HepG2 (cell line): Measurements from ENCODE around the gene KIAA1614. TPM values are rescaled to one million over a fixed set of nuclear protein-coding genes. Genes with fewer than 3 reads are reported as not detected.

Experiments
- ATAC-seq: fragments of 200-7000 bp; cut with Tn5 transposase; 3 replicates; pipeline ENCODE4 v1.9.1; 2020; ENCODE audit warnings: mild to moderate bottlenecking, moderate library complexity
- BruUV-seq: library from RNA; stranded (reverse); fragments of 400-500 nt; replicated peaks from 2 replicates; lab custom pipeline; 2021; lab: Mats Ljungman, UMichigan
- CTCF ChIA-PET: fragments of 300-600 bp; formaldehyde crosslinking; extraction: SDS; loops from one replicate; lab custom pipeline; 2021; ENCODE audit warnings: low total read pairs, inconsistent platforms, low intra/inter-chr PET ratio; lab: Yijun Ruan, JAX
- POLR2A ChIA-PET: fragments of 350-600 bp; sonication (Branson Sonifier 250); formaldehyde crosslinking; loops from one replicate; lab custom pipeline; 2020; ENCODE audit warnings: antibody characterized with exemption, inconsistent platforms; lab: Yijun Ruan, JAX
- DNase-seq: peaks from one replicate; pipeline ENCODE4 v3.0.0-alpha.2; 2015; ENCODE audit warnings: low spot score
- FAIRE-seq: peaks from 3 replicates; lab custom pipeline; 2011; peaks lifted over from hg19 to GRCh38; lab: Jason Lieb, UNC
- H2AFZ ChIP-seq: one replicate; pipeline ENCODE4 v1.6.1; 2011; ENCODE audit warnings: low read length, inconsistent platforms
- H3K27ac ChIP-seq: fragments of 300-600 bp; 3 replicates; pipeline ENCODE4 v1.8.0; 2011; ENCODE audit warnings: mixed run types, mild to moderate bottlenecking, mixed read lengths, low read length, inconsistent platforms; ENCODE audit not compliant: insufficient read depth; ENCODE audit errors: extremely low read length
- H3K27me3 ChIP-seq, 2 experiments: fragments of 200-600 bp in 1 of 2; 2 replicates in 1 of 2; 3 replicates in 1 of 2; pipeline versions ENCODE4 v1.6.0 to v1.8.0; 2011; ENCODE audit warnings: low read length in 2 of 2, mild to moderate bottlenecking in 2 of 2, moderate library complexity in 2 of 2, inconsistent platforms in 1 of 2; ENCODE audit not compliant: insufficient read depth in 2 of 2, control insufficient read depth in 1 of 2
- H3K36me3 ChIP-seq, 2 experiments: fragments of 200-600 bp in 1 of 2; replicated peaks in 1 of 2; 2 replicates in 1 of 2; 3 replicates in 1 of 2; pipeline versions ENCODE4 v1.5.1 to v1.8.0; 2011; ENCODE audit warnings: low read length in 2 of 2, inconsistent platforms in 1 of 2; ENCODE audit not compliant: insufficient read depth in 2 of 2, control insufficient read depth in 1 of 2
- H3K4me1 ChIP-seq: 2 replicates; pipeline ENCODE4 v1.5.1; 2012; ENCODE audit warnings: low read length, inconsistent platforms; ENCODE audit not compliant: insufficient read depth
- H3K4me2 ChIP-seq: 2 replicates; pipeline ENCODE4 v1.6.0; 2011; ENCODE audit warnings: low read depth, low read length, inconsistent platforms
- H3K4me3 ChIP-seq, 3 experiments: fragments of 200-600 bp in 1 of 3; sonication (generic), shearing (Covaris generic) in 1 of 3; replicated peaks in 1 of 3; 2 replicates each; pipeline ENCODE4 v1.5.1; 2011 to 2016; ENCODE audit warnings: low read length in 3 of 3, inconsistent platforms in 2 of 3, low read depth in 2 of 3, mild to moderate bottlenecking in 2 of 3, control low read depth in 1 of 3, mixed read lengths in 1 of 3; ENCODE audit not compliant: insufficient read depth in 1 of 3
- H3K79me2 ChIP-seq: one replicate; pipeline ENCODE4 v1.6.1; 2011; ENCODE audit warnings: low read length, inconsistent platforms; ENCODE audit not compliant: insufficient read depth
- H3K9ac ChIP-seq: 2 replicates; pipeline ENCODE4 v1.6.0; 2011; ENCODE audit warnings: mild to moderate bottlenecking, low read depth, low read length, inconsistent platforms; ENCODE audit not compliant: insufficient read depth
- H3K9me3 ChIP-seq: 2 replicates; pipeline ENCODE4 v1.5.1; 2012; ENCODE audit warnings: mild to moderate bottlenecking, low read length
- H4K20me1 ChIP-seq: 2 replicates; pipeline ENCODE4 v1.6.0; 2011; ENCODE audit warnings: inconsistent platforms, mild to moderate bottlenecking, low read length, moderate library complexity; ENCODE audit not compliant: insufficient read depth
- BRCA1 ChIP-seq: sonication (generic); formaldehyde crosslinking; IDR thresholded peaks from 2 replicates; pipeline ENCODE4 v1.4.0; 2020; ENCODE audit warnings: missing genetic modification reagents
- HNRNPLL ChIP-seq: fragments of 200-400 bp; formaldehyde crosslinking; IDR thresholded peaks from 2 replicates; pipeline ENCODE4 v1.6.1; 2017; ENCODE audit warnings: mild to moderate bottlenecking, low read depth, low read length; ENCODE audit not compliant: poor library complexity, severe bottlenecking
- MXD3 ChIP-seq: IDR thresholded peaks from 2 replicates; pipeline ENCODE4 v1.6.1; 2016; ENCODE audit warnings: mild to moderate bottlenecking, missing biosample characterization, missing genetic modification reagents
- PAX8 ChIP-seq: sonication (generic); formaldehyde crosslinking; IDR thresholded peaks from 2 replicates; pipeline ENCODE4 v1.8.0; 2022; ENCODE audit warnings: mild to moderate bottlenecking, missing genetic modification reagents, borderline replicate concordance
- SMAD9 ChIP-seq: sonication (generic); formaldehyde crosslinking; IDR thresholded peaks from 2 replicates; pipeline ENCODE4 v1.5.1; 2020; ENCODE audit warnings: mild to moderate bottlenecking, missing genetic modification reagents
- THRA ChIP-seq: sonication (generic); formaldehyde crosslinking; IDR thresholded peaks from 2 replicates; pipeline ENCODE4 v1.4.0; 2020; ENCODE audit warnings: missing genetic modification reagents, borderline replicate concordance
- YEATS4 ChIP-seq: sonication (generic); formaldehyde crosslinking; IDR thresholded peaks from 2 replicates; pipeline ENCODE4 v1.4.0; 2020; ENCODE audit warnings: missing genetic modification reagents, borderline replicate concordance
- ZNF383 ChIP-seq: sonication (generic); formaldehyde crosslinking; IDR thresholded peaks from 2 replicates; pipeline ENCODE4 v1.4.0; 2020; ENCODE audit warnings: missing genetic modification reagents, mild to moderate bottlenecking, borderline replicate concordance
- ZNF484 ChIP-seq: sonication (generic); formaldehyde crosslinking; IDR thresholded peaks from 2 replicates; pipeline ENCODE4 v1.5.1; 2020; ENCODE audit warnings: mild to moderate bottlenecking, low read depth, missing genetic modification reagents, borderline replicate concordance
- ZSCAN21 ChIP-seq: sonication (generic); formaldehyde crosslinking; IDR thresholded peaks from 2 replicates; pipeline ENCODE4 v1.8.0; 2022; ENCODE audit warnings: mild to moderate bottlenecking, missing genetic modification reagents, moderate library complexity, borderline replicate concordance
- WGBS: methylation state at CpG from one replicate; pipeline ENCODE4 v1.1.6; 2017; ENCODE audit warnings: low lambda C conversion rate; 5-methylcytosine and 5-hydroxymethylcytosine counted together
- in situ Hi-C: cut with HindIII; loops from 2 replicates; pipeline ENCODE4 v1.10.0; 2017; ENCODE audit warnings: low pct_unique_long_range_greater_than_20kb; ENCODE audit not compliant: extremely low pct_ligation_motif_present
- intact Hi-C: fragments of 100-400 bp; cut with micrococcal nuclease; formaldehyde crosslinking; loops from one replicate; pipeline ENCODE4 v1.10.0; 2022; ENCODE audit not compliant: unreplicated experiment
- polyA plus RNA-seq, 8 experiments: library from polyadenylated mRNA; depleted of rRNA in 3 of 8; stranded (reverse) in 7 of 8; unstranded in 1 of 8; fragments of >200 nt; fragmentation: Illumina TruSeq in 4 of 8; extraction: Trizol in 4 of 8; gene quantifications; 2 replicates each; pipeline versions ENCODE4 v1.2.1 to v1.2.3, GENCODE V29; 2011 to 2016; ENCODE audit warnings: low read depth in 4 of 8, missing spikeins in 1 of 8, mixed read lengths in 1 of 8; ENCODE audit not compliant: insufficient read depth in 1 of 8
- total RNA-seq, 5 experiments: library from RNA; depleted of rRNA; stranded (reverse); fragments of >200 nt; fragmentation: Illumina TruSeq; extraction: Trizol; gene quantifications; 2 replicates each; pipeline ENCODE4 v1.2.3, GENCODE V29; 2016; ENCODE audit warnings: low read depth in 1 of 5

KIAA1614 gene
- total and polyA plus RNA-seq, 2 of the 13 experiments (the other 11 are each of a cell fraction or from before 2014, with no cell fraction given) = 0.15 to 0.77 TPM

GRCh38 chr1:180887841-180888240, 24.9 kb upstream of the KIAA1614 start:
- Histone ChIP-seq H3K4me3 (no peak overlapping the region), H3K4me1 (peaks cover 6% of the 10 kb centered on the region), H3K9ac (no peak overlapping the region), H4K20me1 (no peaks in the 10 kb centered on the region), H3K79me2 (no peaks in the 10 kb centered on the region), H2AFZ (no peak overlapping the region), H3K4me2 (no peak overlapping the region), H3K9me3 (no peaks in the 10 kb centered on the region), H3K36me3 (peaks cover 0 to 1% of the 10 kb centered on the region in 2 experiments; a peak in 1 of 5 replicates), H3K27me3 (no peaks in the 10 kb centered on the region), H3K27ac (no peak overlapping the region)
- ATAC-seq (no peak), FAIRE-seq (no peak), DNase-seq (no peak)
- WGBS = 97% methylated on average over 7 of the region's 7 CpGs
- ChIA-PET CTCF (no interaction called here), POLR2A (no interaction called here)
- in situ Hi-C loops (loop anchor here (10.0 kb wide), 1 partner anchor 257 kb away; no protein-coding TSS in a partner anchor), intact Hi-C loops (loop anchor here (10.0 kb wide), 1 partner anchor 147 kb away; the partner anchor contains the start of gene MR1)
- TF ChIP-seq MXD3 (CRISPR knock-in tag) = no peak
- no peak for TF ChIP-seq THRA (CRISPR knock-in tag)
- TF ChIP-seq PAX8 (CRISPR knock-in tag) = no peak
- TF ChIP-seq ZNF484 (CRISPR knock-in tag) = no peak
- no peak for TF ChIP-seq ZSCAN21 (CRISPR knock-in tag)
- no peak for TF ChIP-seq HNRNPLL
- TF ChIP-seq YEATS4 (CRISPR knock-in tag) = no peak
- TF ChIP-seq BRCA1 (CRISPR knock-in tag) = no peak
- TF ChIP-seq SMAD9 = no peak
- no peak for TF ChIP-seq ZNF383 (CRISPR knock-in tag)
- no TSS peak for BruUV-seq
